Kidney (tissue), 14 donors: ENCODE results near the gene MICAL2. TPM values are rescaled to one million over a fixed set of nuclear protein-coding genes. Genes with fewer than 3 reads are reported as not detected.

Experiments
- DNase-seq, 5 donors: peaks; one replicate each; pipeline ENCODE4 v3.0.0-alpha.2; 2013 to 2020
- FAIRE-seq: peaks from 2 replicates; lab custom pipeline; 2012; peaks lifted over from hg19 to GRCh38; lab: Jason Lieb, UNC
- H3K27ac ChIP-seq, 2 donors: one replicate each; pipeline ENCODE4 v1.7.0; 2013; ENCODE audit warnings: low read depth in 2 of 2, low read length in 2 of 2, inconsistent platforms in 1 of 2
- H3K27me3 ChIP-seq: one replicate; pipeline ENCODE4 v1.7.1; 2013; ENCODE audit warnings: low read length, inconsistent platforms; ENCODE audit not compliant: control insufficient read depth, insufficient read depth
- H3K36me3 ChIP-seq, 3 donors: one replicate each; pipeline versions ENCODE4 v1.7.0 to v1.7.1; 2013; ENCODE audit warnings: low read length in 3 of 3, control low read depth in 1 of 3, inconsistent platforms in 1 of 3; ENCODE audit not compliant: insufficient read depth in 3 of 3, control insufficient read depth in 2 of 3
- H3K4me1 ChIP-seq, 3 donors: one replicate each; pipeline versions ENCODE4 v1.7.0 to v1.7.1; 2013; ENCODE audit warnings: low read length in 3 of 3, inconsistent platforms in 1 of 3, low read depth in 1 of 3; ENCODE audit not compliant: control insufficient read depth in 2 of 3, insufficient read depth in 2 of 3
- H3K4me3 ChIP-seq, 3 donors: one replicate each; pipeline versions ENCODE4 v1.7.0 to v1.8.1; 2013; ENCODE audit warnings: low read length in 3 of 3, control low read depth in 1 of 3, inconsistent platforms in 1 of 3
- H3K9ac ChIP-seq, 3 donors: one replicate each; pipeline versions ENCODE4 v1.7.0 to v1.7.1; 2013; ENCODE audit warnings: low read length in 3 of 3, control low read depth in 1 of 3, inconsistent platforms in 1 of 3
- H3K9me3 ChIP-seq, 3 donors: one replicate each; pipeline versions ENCODE4 v1.7.0 to v1.7.1; 2013; ENCODE audit warnings: low read length in 3 of 3, control low read depth in 1 of 3, inconsistent platforms in 1 of 3; ENCODE audit not compliant: control insufficient read depth in 2 of 3, insufficient read depth in 1 of 3
- intact Hi-C: fragments of 100-400 bp; cut with DNase I; formaldehyde crosslinking; loops from one replicate; pipeline ENCODE4 v1.11.1; 2022
- polyA plus RNA-seq: library from polyadenylated mRNA; stranded (reverse); fragments of 350-450 nt; fragmentation: Illumina TruSeq; extraction: RNeasy Lipid Tissue Mini Kit (QIAGEN cat#74804); gene quantifications from one replicate; pipeline ENCODE4 v1.2.3, GENCODE V29; 2014; ENCODE audit warnings: low read depth, low replicate concordance; ENCODE audit not compliant: insufficient read depth
- total RNA-seq: library from RNA; stranded (reverse); fragmentation: NEBNext Ultra II Directional; extraction: Animal tissue kit (Norgen Biotek cat#: 25700); gene quantifications from one replicate; pipeline ENCODE4 v1.2.1, GENCODE V29; 2021
- TF ChIP-seq, protein P1 (sequence below): IDR thresholded peaks from 3 replicates; pipeline ENCODE4 v1.5.1; 2012; ENCODE audit warnings: mild to moderate bottlenecking, moderate library complexity, borderline replicate concordance; ENCODE audit not compliant: insufficient read depth; ENCODE audit errors: extremely low read depth
- donor health status: control.
- donor health status: control.
- donor health status: control.
- donor health status: control.
- donor health status: control.
- donor health status: DM: yes; HTN: yes; CAD: no.
- donor health status: Normal renal cell carcinoma (clear cell type).

MICAL2 gene
- total and polyA plus RNA-seq, 2 donors from 2014 or later, result 7.8 to 64.5 TPM

DNA sequence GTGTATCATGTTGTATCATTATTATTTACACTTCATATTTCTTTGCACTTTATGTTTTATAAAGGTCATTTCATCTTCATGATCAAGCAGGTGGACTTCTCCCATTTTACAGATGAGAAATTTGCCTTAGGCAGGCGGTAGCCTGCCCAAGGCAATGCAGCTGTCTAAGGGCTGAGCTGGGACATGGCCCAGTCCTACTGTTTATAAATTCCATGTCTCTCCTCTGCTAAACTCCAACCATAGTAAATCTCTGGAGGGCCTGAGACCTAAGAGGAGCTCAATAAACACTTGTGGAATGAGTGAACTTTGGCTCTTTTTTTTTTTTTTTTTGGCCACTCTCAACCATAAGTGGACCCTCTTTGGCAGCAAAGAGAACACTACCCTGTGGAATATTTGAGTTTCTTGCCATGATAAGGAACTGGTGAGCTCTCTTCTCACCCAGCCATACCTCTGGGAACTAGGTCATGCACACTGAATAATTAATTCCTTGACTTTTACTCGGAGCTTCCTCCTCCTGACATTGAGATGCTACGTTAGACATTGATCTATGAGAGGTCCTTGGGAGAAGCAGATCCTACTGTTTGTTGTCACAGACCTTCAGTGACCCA is 29.9 kb downstream of the MICAL2 start:
- Histone ChIP-seq H3K9ac (no peak overlapping the region), H3K36me3 (no peaks in the 10 kb centered on the region), H3K27me3 (no peaks in the 10 kb centered on the region), H3K27ac (peak overlapping the region in 1 of 2 donors; percentile 61), H3K9me3 (no peaks in the 10 kb centered on the region), H3K4me1 (peaks cover 0 to 23% (median 11%) of the 10 kb centered on the region in 3 donors), H3K4me3 (no peak overlapping the region)
- DNase-seq (no peak), FAIRE-seq (no peak)
- TF ChIP-seq, protein P1, sequence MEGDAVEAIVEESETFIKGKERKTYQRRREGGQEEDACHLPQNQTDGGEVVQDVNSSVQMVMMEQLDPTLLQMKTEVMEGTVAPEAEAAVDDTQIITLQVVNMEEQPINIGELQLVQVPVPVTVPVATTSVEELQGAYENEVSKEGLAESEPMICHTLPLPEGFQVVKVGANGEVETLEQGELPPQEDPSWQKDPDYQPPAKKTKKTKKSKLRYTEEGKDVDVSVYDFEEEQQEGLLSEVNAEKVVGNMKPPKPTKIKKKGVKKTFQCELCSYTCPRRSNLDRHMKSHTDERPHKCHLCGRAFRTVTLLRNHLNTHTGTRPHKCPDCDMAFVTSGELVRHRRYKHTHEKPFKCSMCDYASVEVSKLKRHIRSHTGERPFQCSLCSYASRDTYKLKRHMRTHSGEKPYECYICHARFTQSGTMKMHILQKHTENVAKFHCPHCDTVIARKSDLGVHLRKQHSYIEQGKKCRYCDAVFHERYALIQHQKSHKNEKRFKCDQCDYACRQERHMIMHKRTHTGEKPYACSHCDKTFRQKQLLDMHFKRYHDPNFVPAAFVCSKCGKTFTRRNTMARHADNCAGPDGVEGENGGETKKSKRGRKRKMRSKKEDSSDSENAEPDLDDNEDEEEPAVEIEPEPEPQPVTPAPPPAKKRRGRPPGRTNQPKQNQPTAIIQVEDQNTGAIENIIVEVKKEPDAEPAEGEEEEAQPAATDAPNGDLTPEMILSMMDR, result no peak
- intact Hi-C loops, result no loop called here

DNA sequence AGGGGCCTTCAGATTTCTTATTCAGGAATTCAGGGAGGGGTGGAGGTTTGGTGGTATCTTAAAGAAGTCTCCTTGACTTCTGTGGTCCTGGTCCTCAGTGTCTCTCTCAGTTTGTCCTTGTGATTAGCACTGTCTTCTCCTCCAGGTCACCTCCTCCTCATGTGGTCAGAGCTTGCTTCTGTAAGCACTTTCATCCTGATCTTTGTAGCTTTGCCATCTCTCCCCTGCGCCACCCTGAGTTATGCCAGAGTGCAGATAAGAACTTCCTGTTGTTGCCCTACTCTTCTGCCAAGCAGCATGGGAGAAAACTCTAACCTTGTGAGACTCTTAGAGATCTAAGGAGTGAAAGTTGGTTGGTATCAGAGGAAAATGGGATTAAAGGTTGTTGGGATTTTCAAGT is 30.9 kb downstream of the MICAL2 start:
- Histone ChIP-seq H3K9ac (no peak overlapping the region), H3K27ac (peak overlapping the region in 1 of 2 donors; percentile 13), H3K4me3 (no peak overlapping the region), H3K9me3 (no peaks in the 10 kb centered on the region), H3K4me1 (peaks cover 0 to 23% (median 11%) of the 10 kb centered on the region in 3 donors), H3K36me3 (no peaks in the 10 kb centered on the region), H3K27me3 (no peaks in the 10 kb centered on the region)
- FAIRE-seq, result no peak
- TF ChIP-seq, protein P1, result no peak
- DNase-seq, result no peak
- intact Hi-C loops, result no loop called here

DNA sequence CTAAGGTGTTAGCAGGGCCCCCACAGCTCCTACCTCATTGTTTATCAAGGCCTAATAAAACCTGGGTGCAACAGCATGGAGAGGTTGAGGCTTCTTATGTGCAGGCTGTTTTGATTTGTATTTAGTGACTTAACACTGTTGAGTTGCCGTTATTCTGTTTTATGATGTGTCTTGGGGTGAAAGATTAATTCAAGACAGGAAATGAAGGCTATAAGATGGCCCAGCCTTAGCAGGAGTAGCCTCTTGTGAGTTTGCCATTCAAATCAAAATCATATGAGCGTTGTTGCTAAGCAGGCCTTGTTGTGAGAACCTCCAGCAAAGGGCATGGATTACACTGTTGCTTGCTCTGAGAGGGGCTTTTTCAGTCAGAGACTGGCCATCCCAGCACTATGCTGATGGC is 31.8 kb downstream of the MICAL2 start:
- H3K9me3 ChIP-seq, result no peaks in the 10 kb centered on the region
- TF ChIP-seq, protein P1, result no peak
- no peak overlapping the region for H3K4me3 ChIP-seq
- peak overlapping the region in 1 of 2 donors; percentile 80 for H3K27ac ChIP-seq
- no peaks in the 10 kb centered on the region for H3K27me3 ChIP-seq
- no peak for FAIRE-seq
- H3K36me3 ChIP-seq, result no peaks in the 10 kb centered on the region
- no peak for DNase-seq
- intact Hi-C loops, result no loop called here
- H3K9ac ChIP-seq, result no peak overlapping the region
- peaks cover 0 to 23% (median 11%) of the 10 kb centered on the region in 3 donors for H3K4me1 ChIP-seq
